Muscle layer of colon (tissue), 2 donors: ENCODE data around the gene ENAH.

ENCODE experiments used
- H3K27ac ChIP-seq: one replicate; pipeline ENCODE4 v1.7.0; 2013; ENCODE audit warnings: low read depth, mild to moderate bottlenecking, low read length, moderate library complexity
- H3K27me3 ChIP-seq, 2 donors: one replicate each; pipeline ENCODE4 v1.7.0; 2013; ENCODE audit warnings: low read length in 2 of 2, mild to moderate bottlenecking in 2 of 2; ENCODE audit not compliant: insufficient read depth in 2 of 2, control insufficient read depth in 1 of 2
- H3K36me3 ChIP-seq: one replicate; pipeline ENCODE4 v1.7.0; 2013; ENCODE audit warnings: mild to moderate bottlenecking, low read length; ENCODE audit not compliant: insufficient read depth
- H3K4me1 ChIP-seq: one replicate; pipeline ENCODE4 v1.7.0; 2013; ENCODE audit warnings: mild to moderate bottlenecking, low read length; ENCODE audit not compliant: insufficient read depth
- H3K4me3 ChIP-seq, 2 donors: one replicate each; pipeline ENCODE4 v1.7.0; 2013; ENCODE audit warnings: low read length in 2 of 2, low read depth in 1 of 2, mild to moderate bottlenecking in 1 of 2, moderate library complexity in 1 of 2
- H3K9ac ChIP-seq: one replicate; pipeline ENCODE4 v1.7.0; 2013; ENCODE audit warnings: low read length
- H3K9me3 ChIP-seq: one replicate; pipeline ENCODE4 v1.7.0; 2013; ENCODE audit warnings: mild to moderate bottlenecking, low read length
- donor health status: abdominal sarcoma.
- donor health status: Adenocarcinoma of cecum.

The ENAH gene

GRCh38 chr1:225577241-225577640 is 75.7 kb downstream of the ENAH start:
- Histone ChIP-seq H3K9me3 (no peaks in the 10 kb centered on the region), H3K4me3 (no peak overlapping the region), H3K36me3 (no peaks in the 10 kb centered on the region), H3K27ac (no peak overlapping the region), H3K4me1 (peaks cover 37% of the 10 kb centered on the region), H3K27me3 (no peaks in the 10 kb centered on the region), H3K9ac (no peak overlapping the region)

DNA sequence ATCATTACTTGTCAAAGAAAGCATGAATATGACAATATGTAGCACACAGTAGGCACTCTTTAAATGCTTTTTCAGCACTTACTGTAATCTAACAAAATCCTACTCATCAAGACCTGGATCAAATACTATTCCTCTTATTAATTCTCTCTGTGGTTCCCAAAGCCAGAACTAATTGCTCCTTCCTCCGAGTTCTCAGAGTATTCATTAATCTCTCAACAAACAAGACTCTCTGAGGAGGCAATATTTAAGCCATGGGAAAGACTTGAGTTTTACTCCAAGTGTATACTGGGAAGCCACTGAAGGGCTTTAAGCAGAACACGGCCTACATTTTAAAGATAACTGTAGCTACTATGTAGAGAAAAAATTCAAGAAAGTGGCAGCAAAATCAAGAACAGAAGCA is 79.7 kb downstream of the ENAH start:
- Histone ChIP-seq H3K4me3 (no peak overlapping the region), H3K27ac (no peak overlapping the region), H3K9ac (no peak overlapping the region), H3K4me1 (peaks cover 20% of the 10 kb centered on the region), H3K36me3 (no peaks in the 10 kb centered on the region), H3K27me3 (no peaks in the 10 kb centered on the region), H3K9me3 (no peaks in the 10 kb centered on the region)

DNA sequence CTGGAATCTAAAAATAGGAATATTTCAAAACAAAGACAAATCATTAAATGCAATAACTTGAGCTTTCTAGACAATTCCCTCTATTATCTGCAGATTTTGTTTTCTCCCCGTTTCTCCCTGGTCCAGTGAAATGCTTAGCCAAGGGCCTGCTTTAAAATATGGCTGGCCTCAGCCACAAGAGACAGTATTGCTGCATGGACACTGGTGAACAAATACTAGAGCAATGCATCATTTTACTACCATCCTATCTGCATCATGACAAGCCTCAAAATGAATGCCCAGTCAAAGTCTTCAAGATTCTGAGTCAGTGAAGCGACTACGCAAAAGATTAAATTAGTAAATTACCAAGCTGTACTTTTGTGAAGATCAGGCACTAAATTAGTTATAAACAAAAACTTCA is 80.5 kb downstream of the ENAH start:
- H3K9me3 ChIP-seq: no peaks in the 10 kb centered on the region
- H3K27ac ChIP-seq: no peak overlapping the region
- no peak overlapping the region for H3K9ac ChIP-seq
- H3K4me3 ChIP-seq: no peak overlapping the region
- H3K27me3 ChIP-seq: no peaks in the 10 kb centered on the region
- H3K4me1 ChIP-seq: peaks cover 13% of the 10 kb centered on the region
- H3K36me3 ChIP-seq: no peaks in the 10 kb centered on the region

- no peaks in the 10 kb centered on the region for H3K36me3 ChIP-seq
- no peak overlapping the region for H3K27ac ChIP-seq
- H3K9me3 ChIP-seq: no peaks in the 10 kb centered on the region
- no peak overlapping the region for H3K4me3 ChIP-seq
- H3K9ac ChIP-seq: no peak overlapping the region
- H3K4me1 ChIP-seq: peaks cover 25% of the 10 kb centered on the region
- no peaks in the 10 kb centered on the region for H3K27me3 ChIP-seq
Measured at GRCh38 chr1:225567789-225568188, 85.1 kb downstream of the ENAH start.

GRCh38 chr1:225565847-225566246 is 87.1 kb downstream of the ENAH start:
- H3K36me3 ChIP-seq: peaks cover under 1% of the 10 kb centered on the region
- H3K27ac ChIP-seq: no peak overlapping the region
- no peaks in the 10 kb centered on the region for H3K27me3 ChIP-seq
- no peak overlapping the region for H3K9ac ChIP-seq
- no peak overlapping the region for H3K4me3 ChIP-seq
- peaks cover 17% of the 10 kb centered on the region for H3K4me1 ChIP-seq
- no peaks in the 10 kb centered on the region for H3K9me3 ChIP-seq

- no peak overlapping the region for H3K4me3 ChIP-seq
Measured at GRCh38 chr1:225561675-225562074, 91.2 kb downstream of the ENAH start.

GRCh38 chr1:225559902-225560301 is 93.0 kb downstream of the ENAH start:
- Histone ChIP-seq H3K27me3 (no peaks in the 10 kb centered on the region), H3K4me1 (no peaks in the 10 kb centered on the region), H3K36me3 (peaks cover 6% of the 10 kb centered on the region), H3K4me3 (no peak overlapping the region), H3K27ac (no peak overlapping the region), H3K9ac (no peak overlapping the region), H3K9me3 (no peaks in the 10 kb centered on the region)

More at GRCh38 chr1:225561675-225562074, 91.2 kb downstream of the ENAH start:
- Histone ChIP-seq H3K9me3 (no peaks in the 10 kb centered on the region), H3K9ac (no peak overlapping the region), H3K27me3 (no peaks in the 10 kb centered on the region), H3K4me1 (peaks cover 7% of the 10 kb centered on the region), H3K27ac (no peak overlapping the region), H3K36me3 (peaks cover 6% of the 10 kb centered on the region)

- no peak overlapping the region for H3K27ac ChIP-seq
- H3K4me1 ChIP-seq: no peaks in the 10 kb centered on the region
- H3K9me3 ChIP-seq: no peaks in the 10 kb centered on the region
- H3K27me3 ChIP-seq: no peaks in the 10 kb centered on the region
- H3K9ac ChIP-seq: no peak overlapping the region
- peaks cover 6% of the 10 kb centered on the region for H3K36me3 ChIP-seq
- no peak overlapping the region for H3K4me3 ChIP-seq
Measured at GRCh38 chr1:225559326-225559725, 93.6 kb downstream of the ENAH start.

- H3K9me3 ChIP-seq: no peaks in the 10 kb centered on the region
- peaks cover 6% of the 10 kb centered on the region for H3K36me3 ChIP-seq
- no peak overlapping the region for H3K4me3 ChIP-seq
- no peak overlapping the region for H3K27ac ChIP-seq
- no peaks in the 10 kb centered on the region for H3K27me3 ChIP-seq
- no peaks in the 10 kb centered on the region for H3K4me1 ChIP-seq
- H3K9ac ChIP-seq: no peak overlapping the region
Measured at GRCh38 chr1:225556694-225557093, 96.2 kb downstream of the ENAH start.

GRCh38 chr1:225555821-225556220 is 97.1 kb downstream of the ENAH start:
- Histone ChIP-seq H3K4me1 (no peaks in the 10 kb centered on the region), H3K4me3 (no peak overlapping the region), H3K27ac (no peak overlapping the region), H3K9ac (no peak overlapping the region), H3K27me3 (no peaks in the 10 kb centered on the region), H3K36me3 (peaks cover 5% of the 10 kb centered on the region), H3K9me3 (no peaks in the 10 kb centered on the region)

DNA sequence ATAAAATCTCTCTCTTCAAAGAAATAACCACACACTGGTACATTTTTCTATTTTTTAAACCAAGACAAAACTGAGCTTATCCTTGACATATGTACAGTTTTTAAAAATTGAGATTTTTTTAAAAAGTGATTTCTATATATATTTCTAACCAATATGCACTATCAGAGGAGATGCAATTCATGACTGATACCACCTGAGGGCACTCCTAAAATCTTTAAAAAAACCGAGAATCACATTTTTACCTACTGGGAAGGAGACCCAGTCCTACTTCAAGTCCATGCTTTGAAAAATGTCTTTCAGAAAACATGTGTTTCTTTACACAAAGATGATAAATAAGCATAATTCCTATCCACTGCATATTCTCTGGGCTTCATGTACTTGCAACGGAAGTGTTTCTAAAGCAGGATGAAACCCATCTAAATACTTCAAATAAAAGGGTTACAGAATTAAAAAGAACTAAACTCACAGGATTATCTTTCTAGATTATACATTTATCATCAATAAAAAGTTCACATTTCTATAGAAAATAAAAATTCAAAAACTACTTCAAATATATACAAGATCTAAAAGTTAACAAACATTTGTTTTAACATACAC is 98.6 kb downstream of the ENAH start:
- Histone ChIP-seq H3K9me3 (no peaks in the 10 kb centered on the region), H3K27ac (no peak overlapping the region), H3K9ac (no peak overlapping the region), H3K4me3 (no peak overlapping the region), H3K27me3 (no peaks in the 10 kb centered on the region), H3K36me3 (no peaks in the 10 kb centered on the region), H3K4me1 (peaks cover 8% of the 10 kb centered on the region)

- Histone ChIP-seq H3K4me1 (peaks cover 12% of the 10 kb centered on the region), H3K9me3 (no peaks in the 10 kb centered on the region), H3K36me3 (no peaks in the 10 kb centered on the region), H3K4me3 (no peak overlapping the region), H3K9ac (no peak overlapping the region), H3K27me3 (no peaks in the 10 kb centered on the region), H3K27ac (no peak overlapping the region)
Measured at GRCh38 chr1:225549821-225550220, 103.1 kb downstream of the ENAH start.
